H4 (cell line): ENCODE measurements around the gene LPIN3. TPM values are rescaled to one million over a fixed set of nuclear protein-coding genes. Genes with fewer than 3 reads are reported as not detected.

Experiments
- DNase-seq: peaks from one replicate; pipeline ENCODE4 v3.0.0-alpha.2; 2015; ENCODE audit warnings: low spot score
- total RNA-seq: library from RNA; depleted of rRNA; stranded (reverse); fragments of >200 nt; shearing (Covaris generic); gene quantifications from 2 replicates; pipeline ENCODE4 v1.2.3, GENCODE V29; 2014

The LPIN3 gene
- total RNA-seq, 1 experiment from 2014 or later = 0.79 TPM

DNA sequence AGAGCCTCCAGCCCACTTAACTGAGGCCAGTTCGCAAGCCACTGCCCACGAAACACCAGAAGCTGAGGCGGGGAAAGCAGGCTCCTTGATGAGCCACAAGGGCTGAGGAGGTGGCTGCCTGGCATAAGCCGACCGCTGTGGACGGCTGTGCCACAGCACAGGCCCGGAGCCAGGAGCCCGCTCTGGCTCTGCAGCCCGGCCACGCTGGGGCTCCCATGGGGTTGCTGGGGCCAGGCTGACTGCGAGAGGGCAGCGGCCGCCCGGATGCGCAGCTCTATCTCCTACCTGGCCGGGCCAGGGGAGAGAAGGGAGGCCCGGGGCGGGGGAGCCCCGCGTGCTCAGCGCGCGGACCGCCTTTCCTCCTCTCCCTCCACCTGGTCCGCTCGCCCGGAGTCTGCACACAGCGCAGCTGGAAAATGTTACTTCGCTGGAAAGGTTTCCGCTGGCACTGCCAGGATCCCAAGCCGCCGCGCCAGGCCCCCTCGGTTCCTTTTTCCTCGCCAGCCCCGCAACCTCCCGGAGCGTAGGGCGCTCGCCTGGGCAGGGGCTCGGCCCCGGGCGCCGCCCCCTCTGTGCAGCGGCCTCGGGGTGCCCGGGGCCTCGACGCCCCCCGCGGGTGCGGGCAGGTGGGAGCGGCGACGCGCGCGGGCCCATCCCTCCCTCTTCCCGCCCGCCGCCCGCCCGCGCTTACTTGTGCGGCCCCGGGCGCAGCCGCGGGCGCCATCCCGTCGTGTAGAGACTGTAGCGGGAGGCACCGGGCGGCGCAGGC is 25.3 kb downstream of the LPIN3 start:
- no peak for DNase-seq

DNA sequence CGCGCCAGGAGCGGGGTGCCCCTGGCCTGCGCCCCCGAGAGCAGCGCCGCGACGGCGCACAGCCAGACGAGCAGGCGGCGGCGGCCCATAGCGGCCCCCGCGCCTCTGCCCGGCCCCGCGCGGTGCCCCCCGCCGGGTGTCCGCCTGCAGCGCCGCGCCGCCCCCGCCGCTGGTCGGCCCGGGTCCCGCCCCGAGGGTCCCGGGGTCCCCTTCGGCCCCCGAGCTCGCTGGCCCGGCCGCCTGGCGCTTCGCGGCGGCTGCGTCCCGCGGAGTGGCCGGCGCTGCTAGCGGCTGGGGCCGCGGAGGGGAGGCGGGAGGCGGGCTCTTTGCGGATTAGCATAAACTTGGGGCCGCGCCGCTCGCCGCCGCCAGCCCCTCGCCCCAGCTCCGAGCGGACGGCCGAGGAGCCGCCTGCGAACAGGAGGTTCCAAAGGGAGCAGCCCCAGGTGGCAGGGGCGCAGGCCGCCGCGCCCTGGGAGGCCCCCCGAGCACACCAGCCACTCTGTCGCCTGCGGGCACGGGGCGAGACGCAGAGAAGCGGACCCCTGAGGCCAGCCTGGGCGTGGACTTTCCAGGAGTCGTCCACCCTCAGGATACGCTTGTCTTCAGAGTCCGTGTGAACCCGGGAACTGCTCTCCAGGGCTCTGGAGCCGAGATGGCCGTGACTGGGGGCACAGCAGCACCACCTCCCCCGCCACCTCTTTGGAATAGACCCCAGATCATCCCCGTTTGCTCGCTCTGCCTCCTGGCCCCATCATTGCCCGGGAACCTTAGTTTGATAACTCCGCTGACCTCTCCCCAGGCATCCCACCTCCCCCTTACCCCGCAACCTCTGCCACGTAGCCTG is 26.1 kb downstream of the LPIN3 start, which contains the start of gene EMILIN3:
Gene EMILIN3 (minus strand): TSS at position 273 of the 847 bp plus-strand sequence. CDS start 184 bp downstream, at position 89.
- no peak for DNase-seq

DNA sequence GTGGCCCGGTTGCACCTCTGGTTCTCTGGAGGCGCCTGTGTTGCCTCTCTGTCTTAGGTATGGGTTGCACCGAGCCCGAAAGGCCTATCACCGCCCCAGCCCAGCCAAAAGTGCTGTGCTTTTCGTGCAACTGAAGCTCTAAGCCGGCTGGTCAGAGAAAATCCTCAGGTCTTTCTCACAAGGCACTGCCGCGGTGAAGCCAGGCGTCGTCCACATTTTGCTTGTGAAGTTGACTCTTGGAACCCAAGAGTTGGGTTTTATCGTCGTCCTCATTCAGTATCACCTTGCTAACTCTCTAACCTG is 26.7 kb downstream of the LPIN3 start:
- no peak for DNase-seq

DNA sequence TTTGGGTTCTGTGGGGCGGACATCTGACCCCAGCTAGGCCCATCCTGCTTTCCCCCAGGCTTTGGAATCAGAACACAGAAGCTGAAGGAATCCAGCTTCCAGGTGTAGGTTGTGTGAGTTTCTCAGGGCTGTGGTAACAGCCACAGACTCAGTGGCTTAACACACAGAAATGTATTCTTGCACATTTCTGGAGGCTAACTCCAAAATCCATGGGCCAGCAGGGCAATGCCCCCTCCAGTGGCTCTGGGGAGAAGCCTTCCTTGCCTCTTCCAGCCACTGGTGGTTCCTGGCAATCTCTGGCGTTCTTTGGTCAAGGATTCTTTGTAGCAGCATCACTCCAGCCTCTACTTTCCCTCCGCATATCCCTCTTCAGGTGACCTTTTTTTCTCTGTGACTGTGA is 27.3 kb downstream of the LPIN3 start:
- no peak for DNase-seq

DNA sequence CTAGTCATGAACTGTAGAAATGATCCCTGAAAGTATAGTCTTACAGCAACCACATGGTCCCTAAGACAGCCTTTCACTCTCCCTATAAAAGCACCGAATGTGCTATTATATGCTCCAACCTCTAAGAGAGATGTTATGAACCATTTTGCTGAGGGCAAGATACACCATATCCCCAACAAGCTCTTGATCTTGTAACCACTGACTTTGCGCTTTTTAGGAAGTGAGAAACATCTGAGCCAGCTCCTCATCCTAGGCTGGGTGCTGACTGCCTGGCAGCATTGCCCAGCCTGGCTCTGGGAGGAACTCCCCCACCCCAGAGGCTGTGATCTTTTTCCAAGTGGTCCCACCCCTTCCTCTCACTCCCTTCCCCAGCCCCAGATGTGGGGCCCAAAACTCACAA is 29.1 kb downstream of the LPIN3 start:
- no peak for DNase-seq

- DNase-seq = no peak
Measured at GRCh38 chr20:41370176-41370575, 29.6 kb downstream of the LPIN3 start.

DNA sequence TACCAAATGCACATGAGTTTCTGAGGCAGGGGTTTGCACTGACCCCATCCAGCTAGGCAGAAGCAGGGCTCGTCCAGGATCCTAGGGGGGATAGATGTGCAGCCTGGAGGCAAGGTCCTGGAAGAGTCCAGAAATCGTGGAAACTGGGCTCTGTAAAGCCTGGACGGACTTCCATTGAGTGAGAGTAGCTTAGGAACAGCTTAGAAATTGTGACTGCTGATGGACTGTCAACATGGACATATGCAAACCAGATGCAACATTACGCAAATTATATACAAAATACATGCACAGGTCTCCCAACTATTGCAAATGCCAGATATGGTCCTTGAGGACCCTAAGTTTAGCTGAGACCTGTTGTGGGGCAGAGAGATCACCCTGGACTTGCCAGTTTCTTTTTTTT is 30.8 kb downstream of the LPIN3 start:
- no peak for DNase-seq

- DNase-seq = no peak
Measured at GRCh38 chr20:41373251-41373783, 32.7 kb downstream of the LPIN3 start.

- no peak for DNase-seq
Measured at GRCh38 chr20:41373931-41374920, 33.6 kb downstream of the LPIN3 start.

DNA sequence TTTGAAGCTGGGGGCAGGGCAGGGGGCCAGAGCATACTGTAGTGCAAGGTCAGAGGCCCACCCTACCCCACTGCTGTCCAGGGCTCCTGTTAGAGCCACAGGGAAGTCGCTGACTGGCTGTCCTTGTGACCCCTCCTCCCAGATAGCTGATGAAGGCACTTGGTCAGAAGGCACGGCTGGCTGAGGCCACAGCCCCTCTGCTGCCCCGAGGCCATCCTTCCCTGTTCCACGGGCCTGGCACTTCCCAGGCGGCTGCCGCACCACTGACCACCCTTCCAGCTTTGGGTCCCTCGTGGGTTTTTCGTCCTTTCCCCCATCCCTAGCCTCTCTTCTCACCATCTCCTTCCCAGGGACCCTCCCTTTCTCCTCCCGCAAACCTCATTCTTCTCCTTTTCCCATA is 35.2 kb downstream of the LPIN3 start:
- DNase-seq = no peak

DNA sequence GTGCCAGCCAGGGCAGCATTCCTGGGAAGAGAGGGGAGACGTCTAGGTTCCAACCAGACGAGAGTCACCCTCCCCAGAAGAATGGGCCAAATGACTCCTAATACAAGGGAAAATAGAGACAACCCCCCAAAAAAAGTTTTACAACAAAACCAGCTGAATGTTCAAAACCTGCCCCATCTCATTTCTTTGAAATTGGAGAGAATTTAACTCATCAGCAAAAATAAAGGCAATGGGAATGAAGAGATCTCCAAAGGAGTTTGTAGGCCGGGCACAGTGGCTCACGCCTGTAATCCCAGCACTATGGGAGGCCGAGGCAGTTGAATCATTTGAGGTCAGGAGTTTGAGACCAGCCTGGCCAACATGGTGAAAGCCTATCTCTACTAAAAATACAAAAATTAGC is 35.7 kb downstream of the LPIN3 start:
- no peak for DNase-seq

GRCh38 chr20:41377275-41377674 is 36.7 kb downstream of the LPIN3 start:
- DNase-seq = no peak

DNA sequence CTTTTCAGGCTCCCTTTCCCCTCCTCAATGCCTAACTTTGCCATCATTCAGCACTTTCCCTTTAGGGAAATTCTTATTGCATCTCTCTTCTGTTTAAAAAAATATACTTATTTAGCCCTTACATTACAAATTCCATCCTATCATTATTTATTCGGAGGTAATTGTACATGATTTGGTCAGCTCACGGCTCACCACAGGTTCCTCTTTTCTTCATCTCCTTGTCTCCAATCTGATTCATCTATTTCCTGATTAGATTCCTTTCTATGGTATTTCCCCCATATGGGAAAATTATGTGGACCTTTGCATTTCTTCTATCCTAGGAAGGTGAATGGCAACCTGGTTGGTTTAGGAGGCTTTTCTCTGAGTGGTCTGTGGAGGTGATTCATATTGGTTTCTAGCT is 38.9 kb downstream of the LPIN3 start:
- no peak for DNase-seq

DNA sequence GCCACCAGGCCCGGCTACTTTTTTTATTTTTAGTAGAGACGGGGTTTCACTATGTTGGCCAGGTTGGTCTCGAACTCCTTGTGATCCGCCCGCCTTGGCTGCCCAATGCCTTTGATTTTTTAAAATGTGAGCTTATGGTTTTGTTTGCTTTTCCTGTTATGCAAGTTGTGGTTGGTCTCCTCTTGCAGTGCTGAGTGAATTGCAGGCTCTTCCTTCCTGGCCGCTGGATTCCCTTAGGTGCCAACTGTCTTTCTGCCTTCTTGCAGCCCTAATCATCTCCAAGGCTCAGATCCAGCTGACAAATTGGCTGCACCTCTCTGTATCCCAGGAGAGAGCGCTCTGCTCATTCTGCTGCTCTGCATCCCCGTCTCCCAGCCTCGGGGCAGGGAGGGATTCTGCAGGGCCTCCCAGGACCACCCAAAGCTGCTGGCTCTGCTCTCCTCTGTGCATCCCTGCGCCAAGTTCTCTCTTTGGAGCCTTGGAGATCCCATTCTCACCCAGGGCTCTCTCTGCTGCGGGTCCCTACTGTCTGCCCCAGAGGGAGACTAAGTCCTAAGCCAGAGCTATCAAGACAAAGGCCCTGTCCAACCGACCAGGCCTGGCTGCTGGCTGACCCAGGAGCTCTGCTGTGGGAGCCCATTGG is 40.1 kb downstream of the LPIN3 start:
- no peak for DNase-seq

DNA sequence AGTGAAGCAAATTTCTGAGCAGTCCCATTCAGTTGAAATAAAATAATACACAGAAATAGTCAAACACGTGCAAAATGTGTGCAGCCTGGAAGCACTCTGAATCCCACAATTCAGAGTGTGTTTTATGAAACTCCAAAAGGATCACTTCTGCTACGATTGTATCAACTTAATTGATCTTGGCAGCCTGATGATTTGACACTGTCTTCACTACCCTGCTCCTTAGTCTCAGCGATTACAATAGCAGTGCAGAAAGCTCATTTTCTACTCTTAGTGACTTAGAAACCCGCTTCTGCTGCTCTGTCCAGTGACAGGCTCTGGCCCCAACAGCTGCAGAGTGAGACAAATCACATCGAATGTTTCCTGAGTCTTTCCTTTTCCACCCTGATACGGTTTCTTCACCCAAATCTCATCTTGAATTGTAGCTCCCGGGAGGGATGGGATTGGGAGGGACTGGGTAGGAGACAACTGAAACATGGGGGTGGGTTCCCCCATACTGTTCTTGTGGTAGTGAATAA is 42.2 kb downstream of the LPIN3 start:
- no peak for DNase-seq

DNA sequence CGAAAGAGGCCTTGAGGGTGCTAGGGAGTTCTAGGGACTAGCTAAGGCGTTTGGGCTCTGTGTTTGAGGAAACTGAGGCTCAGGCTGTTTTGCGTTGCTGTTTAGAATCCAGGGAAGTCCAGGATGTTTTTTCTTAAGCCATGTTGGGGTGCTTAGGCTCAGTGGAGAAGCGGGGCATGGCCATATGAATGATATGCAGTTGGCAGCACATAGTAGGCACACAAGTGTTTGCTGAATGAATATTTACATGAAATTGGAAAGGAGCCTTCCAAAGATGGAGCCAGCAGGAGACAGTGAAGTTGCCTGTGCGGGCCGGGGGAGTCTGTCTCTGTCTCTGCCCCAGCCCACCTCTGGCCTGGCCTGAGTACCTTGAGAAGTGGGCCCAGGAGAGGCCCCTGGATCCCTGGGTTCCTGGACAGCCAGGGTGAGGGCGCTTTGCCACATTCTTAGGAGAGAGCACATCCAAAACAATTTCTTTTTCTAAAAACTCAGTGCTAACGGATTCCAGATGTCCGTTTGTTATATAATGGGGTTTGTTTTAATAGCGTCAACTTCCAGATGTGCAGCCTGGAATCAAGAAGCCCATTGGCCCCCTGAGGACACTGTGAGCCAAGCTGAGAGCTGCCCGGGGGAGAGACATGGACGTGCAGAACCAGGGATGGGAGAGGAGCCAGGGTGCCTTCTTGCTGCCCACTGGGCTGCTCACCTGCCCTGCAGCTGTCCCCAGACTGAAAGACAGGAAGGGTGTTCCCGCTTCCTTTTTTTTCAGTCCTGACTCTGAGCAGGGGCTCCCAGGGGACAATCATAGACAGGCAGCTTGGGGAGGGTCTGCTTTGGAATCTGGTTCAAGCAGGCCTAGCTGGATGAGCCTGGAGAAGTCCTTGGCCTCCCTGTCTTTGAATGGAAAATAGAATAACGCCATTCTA is 46.1 kb downstream of the LPIN3 start:
- no peak for DNase-seq

DNA sequence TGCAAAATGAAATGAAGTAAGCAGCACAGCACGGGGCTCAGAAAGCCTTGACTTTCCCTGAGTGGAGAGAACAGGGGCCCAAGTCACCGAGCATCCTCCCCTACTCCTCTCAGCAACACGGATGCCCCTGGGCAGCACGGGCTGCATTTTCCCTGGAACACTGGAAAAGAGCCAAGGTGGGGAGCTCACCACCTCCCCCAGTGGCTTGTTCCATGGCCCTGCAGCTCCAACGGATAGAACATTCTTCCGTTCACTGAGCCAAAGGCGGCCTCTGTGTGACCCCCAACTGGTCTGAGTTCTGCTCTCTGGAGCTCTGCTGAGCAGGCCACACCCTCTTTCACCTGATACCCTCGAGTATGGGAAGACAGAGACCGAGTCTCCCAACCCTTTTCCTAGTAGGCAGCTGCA is 46.8 kb downstream of the LPIN3 start:
- DNase-seq = no peak

DNA sequence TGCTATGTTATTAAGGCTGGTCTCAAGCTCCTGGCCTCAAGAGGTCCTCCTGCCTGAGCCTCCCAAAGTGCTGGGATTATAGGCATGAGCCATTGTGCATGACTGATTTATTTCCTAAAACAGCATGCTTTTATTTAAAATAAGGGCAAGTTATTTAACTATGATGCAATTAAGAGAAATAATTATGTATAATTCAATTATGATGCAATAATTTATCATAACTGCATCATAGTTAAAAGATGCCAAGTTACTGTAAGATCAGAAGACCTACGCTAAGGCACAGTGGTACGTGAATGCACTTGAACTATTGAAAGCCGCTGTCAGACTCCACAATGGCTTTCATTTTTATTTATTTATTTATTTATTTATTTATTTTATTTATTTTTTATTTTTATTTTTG is 50.3 kb downstream of the LPIN3 start:
- DNase-seq = no peak

- DNase-seq = no peak
Measured at GRCh38 chr20:41391587-41392001, 51.0 kb downstream of the LPIN3 start.

- DNase-seq = no peak
Measured at GRCh38 chr20:41392295-41392694, 51.7 kb downstream of the LPIN3 start.
